D341Med (cell line): ENCODE results near the gene ATP10A.
"Not testable (repeated sequence)": the region's sequence is repeated elsewhere in the genome, so short reads cannot be mapped to it uniquely, and the experiment has no call there.

ENCODE experiments used
- DNase-seq: peaks from one replicate; pipeline ENCODE4 v3.0.0; 2012; ENCODE audit warnings: low spot score

ATP10A gene

DNA sequence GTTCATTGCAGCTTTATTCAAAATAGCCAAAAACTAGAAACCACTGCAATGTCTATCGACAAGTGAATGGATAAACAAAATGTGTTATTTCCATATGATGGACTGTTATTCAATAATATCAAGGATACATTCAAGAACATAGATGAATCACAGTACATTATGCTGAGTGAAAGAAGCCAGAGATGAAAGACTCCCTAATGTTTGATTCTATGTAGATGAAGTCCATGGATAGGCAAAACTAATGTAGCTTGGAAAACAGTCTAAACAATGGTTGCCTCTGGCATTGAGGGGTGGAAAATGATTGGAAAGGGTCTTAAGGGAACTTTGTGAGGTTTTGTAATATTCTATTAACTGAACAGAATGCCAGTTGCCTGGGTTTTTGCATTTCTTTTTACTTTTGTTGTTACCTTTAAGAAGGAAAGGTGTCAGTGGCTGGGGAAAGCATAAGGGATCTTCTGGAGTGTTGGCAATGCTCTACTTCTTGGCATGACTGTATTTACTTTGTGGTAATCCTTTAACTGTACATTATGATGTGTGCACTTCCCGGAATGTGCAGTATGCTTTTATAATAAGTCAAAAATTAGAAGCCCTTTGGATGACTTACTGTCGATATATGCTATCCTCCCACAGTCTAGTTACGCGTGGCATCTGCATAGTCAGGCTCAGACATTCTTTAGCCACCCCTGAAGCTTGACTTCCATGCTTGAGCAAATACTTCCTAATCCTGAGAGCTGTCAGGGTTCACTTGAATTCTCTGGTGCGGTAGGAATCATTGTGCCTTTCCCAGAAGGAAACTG is 20.5 kb upstream of the ATP10A start:
- no peak for DNase-seq

- no peak for DNase-seq
These were observed 19.3 kb upstream of the ATP10A start for GRCh38 chr15:25882466-25882865.

DNA sequence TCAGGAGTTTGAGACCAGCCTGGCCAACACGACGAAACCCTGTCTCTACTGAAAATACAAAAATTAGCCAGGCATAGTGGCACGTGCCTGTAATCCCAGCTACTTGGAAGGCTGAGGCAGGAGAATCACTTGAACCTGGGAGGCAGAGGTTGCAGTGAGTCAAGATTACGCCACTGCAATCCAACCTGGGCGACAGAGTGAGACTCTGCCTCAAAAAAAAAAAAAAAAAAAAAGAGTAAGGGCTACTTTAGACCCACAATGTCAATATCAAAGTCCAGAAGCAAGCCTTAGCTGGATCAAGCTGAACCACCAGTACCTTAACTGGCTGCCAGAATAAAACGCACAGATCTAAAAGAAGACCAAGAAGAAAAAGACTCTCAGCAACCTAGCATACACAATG is 17.8 kb upstream of the ATP10A start:
- DNase-seq: not testable (repeated sequence)

DNA sequence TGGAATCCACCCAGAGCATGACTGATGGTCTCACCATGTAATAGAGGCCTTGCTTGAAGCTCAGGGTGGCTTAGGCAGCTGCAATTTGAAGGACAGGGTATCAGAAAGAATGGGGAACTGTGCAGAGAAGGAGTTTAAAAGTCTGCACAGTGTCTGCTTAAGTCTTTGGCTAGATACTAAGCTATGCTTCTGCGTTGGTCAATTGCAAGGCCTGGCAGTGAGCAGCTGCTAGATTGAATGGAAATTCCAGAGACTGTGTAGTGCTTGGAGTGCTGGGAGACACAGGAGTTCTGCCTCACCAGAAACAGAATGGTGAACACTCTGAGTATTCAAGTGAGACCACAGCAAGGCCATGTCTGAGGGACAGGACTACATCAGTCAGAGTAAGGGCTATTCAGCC is 17.3 kb upstream of the ATP10A start:
- no peak for DNase-seq

- DNase-seq: no peak
These were observed 16.3 kb upstream of the ATP10A start for GRCh38 chr15:25879438-25879837.

GRCh38 chr15:25877681-25878080 is 14.6 kb upstream of the ATP10A start:
- no peak for DNase-seq

DNA sequence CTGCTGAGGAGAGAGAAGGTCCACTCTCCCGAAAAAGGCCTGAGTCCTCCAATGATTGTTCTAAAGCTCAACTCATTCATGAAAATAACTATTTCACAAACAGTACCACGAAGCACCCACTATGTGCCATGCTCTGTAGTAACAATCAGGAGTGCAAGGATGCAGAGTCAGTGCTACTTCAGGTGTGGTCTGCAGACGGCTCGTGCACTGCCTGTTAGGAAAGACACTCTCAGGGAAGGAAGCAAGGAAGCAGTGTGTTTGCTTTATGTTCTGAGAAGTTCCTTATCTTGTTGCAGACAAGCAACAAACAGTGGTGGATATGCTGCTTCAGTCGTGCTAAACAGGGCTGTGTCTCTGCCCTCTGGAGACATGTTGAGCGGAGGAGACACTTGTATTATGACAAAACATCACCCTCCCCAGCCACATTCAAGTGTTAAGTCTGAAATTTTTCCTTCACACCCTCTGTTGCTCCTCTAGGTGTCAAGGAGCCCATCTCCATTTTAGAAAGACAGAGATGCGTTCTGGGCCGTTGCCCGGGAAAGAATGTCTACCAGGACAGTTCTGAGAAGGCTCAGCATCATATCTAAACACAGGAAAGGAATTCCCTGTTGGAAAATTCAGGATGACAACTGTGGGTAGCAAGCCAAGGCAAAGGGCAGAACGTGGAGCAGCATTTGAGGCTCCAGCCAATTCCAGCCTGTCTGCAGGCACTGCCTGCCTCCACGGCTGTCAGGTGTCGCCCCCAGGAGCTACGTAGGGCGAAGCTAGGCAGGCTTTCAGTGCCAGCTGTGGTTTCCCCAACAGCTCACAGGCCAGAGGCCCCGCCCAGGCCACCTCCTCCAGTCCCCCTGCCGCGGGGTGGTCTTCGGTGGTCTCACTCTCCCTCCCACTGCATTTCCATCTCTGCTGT is 13.4 kb upstream of the ATP10A start:
- DNase-seq: no peak

DNA sequence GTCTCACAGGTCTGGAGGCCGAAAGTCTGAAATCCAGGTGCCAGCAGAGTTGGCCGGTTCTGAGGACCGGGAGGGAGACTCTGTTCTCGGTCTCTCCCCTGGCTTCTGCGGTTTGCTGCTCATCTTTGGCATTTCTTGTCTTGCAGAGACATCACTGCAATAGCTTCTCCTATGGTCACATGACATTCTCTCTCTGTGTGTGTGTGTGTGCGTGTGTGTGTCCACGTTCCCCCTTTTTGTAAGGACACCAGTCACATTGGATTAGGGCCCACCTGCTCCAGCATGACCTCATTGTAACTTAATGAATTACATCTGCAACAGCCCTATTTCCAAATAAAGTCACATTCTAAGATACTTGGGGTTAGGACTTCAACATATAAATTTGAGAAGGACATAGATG is 12.4 kb upstream of the ATP10A start:
- DNase-seq: no peak

DNA sequence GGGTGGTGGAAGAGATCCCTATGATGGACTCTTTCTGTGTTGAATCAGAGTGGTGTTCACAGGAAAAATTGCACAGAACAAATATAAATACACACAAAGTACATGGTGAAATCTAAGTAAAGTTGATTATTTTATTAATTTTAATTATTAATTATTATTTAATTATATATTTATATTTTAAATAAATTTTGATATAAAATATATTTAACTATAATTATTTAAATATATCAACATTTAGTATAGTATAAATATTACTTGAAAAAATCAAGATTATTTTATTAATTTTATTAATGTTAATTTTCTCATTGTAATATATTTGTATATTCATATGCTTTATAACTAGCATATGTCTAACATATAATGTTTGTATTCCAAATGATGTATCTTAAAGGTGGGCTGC is 11.3 kb upstream of the ATP10A start:
- DNase-seq: no peak

DNA sequence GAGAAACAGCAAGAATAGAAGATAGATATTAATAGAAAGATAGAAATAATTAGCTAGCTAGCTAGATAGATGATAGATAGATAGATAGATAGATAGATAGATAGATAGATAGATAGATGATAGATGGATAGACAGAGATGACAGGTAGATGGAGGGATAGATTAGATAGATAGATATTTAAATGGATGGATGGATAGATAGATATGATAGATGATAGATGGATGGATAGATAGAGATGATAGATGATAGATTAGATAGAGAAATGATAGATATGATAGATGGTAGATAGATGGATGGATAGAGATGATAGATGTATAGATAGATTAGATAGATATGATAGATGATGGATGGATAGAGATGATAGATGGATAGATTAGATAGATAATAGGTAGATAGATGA is 8.3 kb upstream of the ATP10A start:
- DNase-seq: no peak

GRCh38 chr15:25870938-25871337 is 7.8 kb upstream of the ATP10A start:
- DNase-seq: no peak

DNA sequence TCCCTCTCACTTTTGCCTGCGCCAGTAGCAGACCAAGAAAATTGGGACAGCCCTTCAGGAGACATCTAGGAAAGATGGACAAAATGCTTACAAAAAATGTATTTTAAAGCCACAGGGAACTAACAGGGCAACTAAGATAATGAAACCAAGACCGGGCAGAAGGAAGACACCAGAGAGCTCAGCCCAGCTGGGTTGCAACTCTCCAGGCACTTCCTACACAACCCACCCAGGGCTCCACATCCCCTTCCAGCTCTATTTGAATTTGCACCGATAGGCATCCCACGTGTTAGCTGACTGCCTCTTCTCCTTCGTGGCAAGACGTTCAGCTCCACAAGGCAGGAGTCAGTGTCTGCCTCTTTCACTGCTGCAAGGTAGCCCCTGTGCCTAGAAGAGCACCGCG is 6.6 kb upstream of the ATP10A start:
- DNase-seq: no peak

GRCh38 chr15:25866874-25867273 is 3.7 kb upstream of the ATP10A start:
- DNase-seq: no peak

- no peak for DNase-seq
These were observed 3.1 kb upstream of the ATP10A start for GRCh38 chr15:25866251-25866650.

DNA sequence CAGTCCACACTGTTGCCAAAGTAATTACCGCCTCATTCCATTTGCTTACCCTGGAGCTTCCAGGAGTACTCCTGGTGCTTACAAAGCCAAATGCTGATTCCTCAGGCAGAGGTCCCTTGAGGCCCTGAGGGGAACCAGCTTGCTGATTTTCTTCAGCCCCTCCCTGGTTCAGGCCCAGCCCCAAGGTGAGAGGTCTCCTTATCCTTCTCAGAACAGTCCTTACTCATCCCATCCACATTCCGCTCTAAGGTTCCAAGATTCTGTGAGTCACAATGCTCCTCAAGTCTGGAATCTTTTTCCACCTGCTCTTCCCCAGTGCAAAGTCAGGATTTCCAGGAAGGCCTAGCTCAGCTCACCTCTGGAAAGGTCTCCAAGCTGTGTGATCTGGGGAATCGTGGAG is 1.8 kb upstream of the ATP10A start:
- no peak for DNase-seq

- DNase-seq: no peak
These were observed 947 bp upstream of the ATP10A start for GRCh38 chr15:25863968-25864580.

DNA sequence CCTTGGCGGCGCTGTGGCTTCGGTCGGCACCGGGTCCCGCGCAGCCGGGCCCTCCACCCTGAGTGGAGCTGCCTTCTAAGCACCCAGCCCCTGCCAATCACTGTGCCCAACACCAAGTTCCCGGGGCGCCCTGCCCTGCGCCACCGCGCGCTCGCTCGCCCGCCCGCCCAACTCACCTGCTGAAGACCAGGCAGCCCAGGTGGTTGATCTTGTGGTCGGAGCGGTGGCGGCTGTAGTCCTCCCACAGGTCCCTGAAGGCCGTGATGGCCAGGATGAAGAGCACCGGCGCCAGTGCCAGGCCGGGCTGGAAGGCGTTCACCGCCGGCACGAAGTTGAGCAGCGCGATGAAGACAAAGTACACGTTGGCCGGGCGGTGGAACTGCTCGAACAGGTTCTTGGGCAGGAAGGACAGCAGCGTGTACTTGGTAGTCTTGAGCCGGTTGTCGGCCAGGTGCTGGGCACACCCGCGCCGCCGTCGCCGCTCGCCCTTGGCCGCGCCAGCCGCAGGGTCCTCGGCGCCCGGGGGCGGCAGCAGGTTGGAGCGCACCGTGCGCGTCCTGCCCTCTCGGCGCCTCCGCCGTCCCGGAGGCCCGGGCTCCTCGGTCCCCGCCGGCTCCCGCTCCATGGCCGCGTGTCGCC is 536 bp downstream of the ATP10A start:
- DNase-seq: peak; percentile 42

GRCh38 chr15:25862071-25862471 is 1.1 kb downstream of the ATP10A start:
- DNase-seq: no peak

DNA sequence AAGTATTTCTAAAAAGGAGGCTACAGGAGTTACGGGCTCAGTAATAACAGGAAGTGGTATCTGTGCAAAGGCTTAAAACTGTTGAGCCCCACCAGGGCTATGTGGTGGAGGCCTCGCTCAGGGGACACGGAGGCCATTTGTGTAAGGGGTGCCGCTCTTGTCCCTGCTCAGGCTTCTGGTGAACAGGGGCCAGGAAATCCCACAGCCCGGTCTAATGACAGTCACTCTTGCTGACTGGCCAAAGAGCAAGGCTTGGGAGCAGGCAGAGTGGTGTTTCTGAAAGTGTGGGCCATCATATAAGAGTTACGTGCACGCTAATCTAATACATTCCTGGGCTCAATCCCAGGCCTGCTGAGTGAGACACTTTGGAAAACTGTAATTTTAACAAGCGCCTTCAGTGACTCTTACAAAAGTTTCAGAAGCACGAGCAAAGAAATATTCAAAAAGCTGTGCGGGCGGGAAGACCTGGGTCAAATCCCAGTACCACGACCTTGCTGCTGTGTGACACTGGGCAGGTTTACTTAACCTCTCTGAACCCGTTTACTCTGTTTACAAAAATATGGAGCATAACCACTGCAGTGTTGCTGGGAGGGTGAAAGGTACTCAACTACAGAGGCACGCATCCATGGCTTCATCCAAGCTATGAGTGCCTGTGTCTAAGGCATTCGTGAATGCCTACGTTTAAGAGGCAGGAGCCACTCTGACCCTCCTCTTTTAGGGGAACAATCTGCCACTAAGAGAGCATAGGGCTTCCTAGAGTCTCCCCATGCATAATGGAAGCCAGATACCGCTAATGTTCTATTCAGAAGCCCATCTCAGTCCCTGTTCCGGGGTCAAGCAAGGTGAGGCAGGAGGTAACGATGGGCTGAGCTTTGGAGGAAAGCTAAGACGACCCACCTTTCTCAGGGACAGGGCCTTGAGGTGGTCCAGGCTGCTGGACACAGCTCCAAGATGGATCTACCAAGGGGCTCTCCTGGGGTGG is 2.0 kb downstream of the ATP10A start:
- DNase-seq: no peak

DNA sequence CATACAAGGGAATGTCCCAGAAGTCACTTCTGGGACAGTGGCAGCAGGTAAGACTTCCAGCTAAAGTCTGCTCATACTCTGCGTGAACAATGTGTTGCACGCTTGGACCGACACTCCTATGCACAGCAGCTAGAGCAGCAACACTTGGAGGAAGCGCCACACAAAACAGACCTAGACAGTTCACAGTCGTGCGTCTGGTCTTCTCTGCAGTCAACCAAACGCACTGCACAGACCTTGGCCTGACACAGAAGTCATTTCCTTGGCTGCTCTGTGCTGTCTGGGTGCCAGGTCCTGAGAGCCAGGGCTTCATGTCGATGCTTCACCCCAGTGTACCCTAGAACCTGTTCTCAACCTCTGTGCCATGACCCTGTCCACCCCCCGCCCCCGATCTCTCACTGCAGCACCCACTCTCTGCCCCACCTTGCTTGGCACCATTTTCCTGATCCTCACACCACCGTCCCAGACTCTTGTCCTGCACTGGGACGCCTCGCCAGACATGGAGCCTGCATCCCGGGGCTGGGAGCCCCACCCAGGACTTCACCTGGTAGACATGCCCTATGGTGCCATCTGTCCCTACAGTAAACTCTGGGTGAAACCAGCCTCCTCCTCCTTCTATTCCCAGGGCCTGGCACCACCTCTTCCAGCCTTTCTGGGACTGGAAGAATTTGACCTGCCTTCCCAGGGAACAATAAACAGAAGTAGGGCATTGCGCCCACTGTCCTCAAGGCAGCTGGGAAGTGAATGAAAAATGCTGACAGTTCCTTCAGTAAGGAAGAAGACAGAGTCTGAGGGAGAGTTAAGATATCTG is 3.1 kb downstream of the ATP10A start:
- DNase-seq: no peak
